Epidermal melanocyte (primary cell): Measurements from ENCODE around the gene TUBB.
"Not testable (repeated sequence)": the region's sequence is repeated elsewhere in the genome, so short reads cannot be mapped to it uniquely, and the experiment has no call there.

Source experiments
- DNase-seq: peaks from one replicate; pipeline ENCODE4 v3.0.0; 2011; ENCODE audit warnings: low spot score; ENCODE audit not compliant: insufficient read length

Gene TUBB

DNA sequence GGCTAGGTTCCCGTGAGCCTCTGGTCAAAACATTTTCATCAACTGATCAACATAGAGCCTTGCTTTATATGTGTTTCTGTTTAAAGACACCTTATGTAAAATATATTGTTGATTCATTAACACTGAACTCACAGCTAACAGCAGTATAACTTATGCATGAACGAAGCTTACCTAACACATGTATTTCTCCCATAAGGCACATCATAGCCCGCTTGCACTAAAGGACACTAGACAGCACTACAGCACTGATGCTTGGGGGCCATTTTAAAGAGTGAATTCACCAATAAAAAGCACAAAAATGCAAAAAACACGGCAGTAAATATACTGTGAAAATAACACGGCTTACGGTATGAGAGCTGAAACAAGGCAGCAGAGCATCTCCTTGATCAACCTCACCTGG lies 18.4 kb downstream of the TUBB start:
- DNase-seq, result no peak

- DNase-seq, result no peak
Observed at GRCh38 chr6:30740540-30740870, 20.4 kb downstream of the TUBB start.

GRCh38 chr6:30741063-30741779 lies 21.1 kb downstream of the TUBB start:
- no peak for DNase-seq

DNA sequence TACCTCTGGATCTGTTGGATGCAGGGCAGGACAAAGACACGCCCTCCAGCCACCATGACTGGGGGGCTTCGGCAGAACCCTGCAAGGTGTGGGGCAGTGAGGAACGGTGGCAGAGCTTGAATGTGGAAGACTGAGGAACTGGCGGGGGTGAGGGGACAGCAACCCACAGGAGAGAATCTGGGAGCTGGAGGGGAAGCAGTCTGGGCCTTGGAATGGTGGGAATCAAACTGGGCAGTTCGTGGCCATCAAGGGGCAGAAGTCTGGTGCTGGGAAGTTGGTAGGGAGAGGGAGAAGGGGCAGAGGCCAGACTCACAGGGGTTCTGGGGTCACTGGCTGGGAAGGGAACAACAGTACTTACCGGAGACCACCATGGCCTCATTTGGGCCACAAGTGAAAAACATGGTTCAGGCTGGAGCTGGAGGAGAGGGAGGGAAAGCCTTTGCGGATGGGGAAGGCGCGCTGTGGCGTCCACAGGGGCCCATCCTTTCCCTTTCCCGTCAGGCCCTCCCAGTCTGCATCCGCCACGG lies 21.7 kb downstream of the TUBB start:
- no peak for DNase-seq

GRCh38 chr6:30742316-30743098 lies 22.4 kb downstream of the TUBB start, which contains the start of gene FLOT1:
Gene FLOT1 (minus strand): TSS chr6:30742687. CDS start chr6:30742189, 498 bp downstream.
- peak; percentile 88 for DNase-seq

DNA sequence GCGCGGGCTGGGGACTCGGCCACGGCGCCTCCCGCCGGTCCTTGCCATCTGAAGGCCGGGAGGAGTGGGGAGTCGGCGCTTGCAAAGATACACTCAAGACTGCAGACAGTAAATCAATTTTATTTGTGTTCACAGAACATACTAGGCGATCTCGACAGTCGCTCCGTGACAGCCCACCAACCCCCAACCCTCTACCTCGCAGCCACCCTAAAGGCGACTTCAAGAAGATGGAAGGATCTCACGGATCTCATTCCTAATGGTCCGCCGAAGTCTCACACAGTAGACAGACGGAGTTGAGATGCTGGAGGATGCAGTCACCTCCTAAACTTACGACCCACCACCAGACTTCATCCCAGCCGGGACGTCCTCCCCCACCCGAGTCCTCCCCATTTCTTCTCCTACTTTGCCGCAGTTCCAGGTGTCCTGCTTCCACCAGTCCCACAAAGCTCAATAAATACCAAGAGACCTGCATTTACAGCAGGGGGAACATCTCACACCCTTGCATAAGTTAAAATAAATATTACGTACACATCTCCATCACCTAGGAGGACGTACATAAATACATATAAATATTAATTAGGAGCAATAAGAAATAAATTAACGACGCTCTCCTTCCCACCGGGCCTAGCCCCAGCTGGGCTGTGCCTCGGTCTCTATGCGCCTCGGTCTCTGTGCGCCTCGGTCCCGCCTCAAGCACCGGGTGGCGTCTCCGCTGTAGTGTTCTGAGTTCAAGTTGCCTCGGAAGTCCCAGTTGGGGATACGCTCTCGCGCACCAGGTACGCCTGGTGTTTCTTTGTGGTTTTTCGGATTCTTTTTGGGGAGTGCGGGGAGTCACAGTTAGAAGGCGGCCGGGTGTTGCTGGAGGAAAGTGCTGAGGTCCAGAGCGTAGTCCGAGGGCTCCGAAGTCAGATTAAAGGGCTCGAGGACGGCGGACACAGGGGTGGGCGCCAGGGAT lies 23.2 kb downstream of the TUBB start:
- no peak for DNase-seq

DNA sequence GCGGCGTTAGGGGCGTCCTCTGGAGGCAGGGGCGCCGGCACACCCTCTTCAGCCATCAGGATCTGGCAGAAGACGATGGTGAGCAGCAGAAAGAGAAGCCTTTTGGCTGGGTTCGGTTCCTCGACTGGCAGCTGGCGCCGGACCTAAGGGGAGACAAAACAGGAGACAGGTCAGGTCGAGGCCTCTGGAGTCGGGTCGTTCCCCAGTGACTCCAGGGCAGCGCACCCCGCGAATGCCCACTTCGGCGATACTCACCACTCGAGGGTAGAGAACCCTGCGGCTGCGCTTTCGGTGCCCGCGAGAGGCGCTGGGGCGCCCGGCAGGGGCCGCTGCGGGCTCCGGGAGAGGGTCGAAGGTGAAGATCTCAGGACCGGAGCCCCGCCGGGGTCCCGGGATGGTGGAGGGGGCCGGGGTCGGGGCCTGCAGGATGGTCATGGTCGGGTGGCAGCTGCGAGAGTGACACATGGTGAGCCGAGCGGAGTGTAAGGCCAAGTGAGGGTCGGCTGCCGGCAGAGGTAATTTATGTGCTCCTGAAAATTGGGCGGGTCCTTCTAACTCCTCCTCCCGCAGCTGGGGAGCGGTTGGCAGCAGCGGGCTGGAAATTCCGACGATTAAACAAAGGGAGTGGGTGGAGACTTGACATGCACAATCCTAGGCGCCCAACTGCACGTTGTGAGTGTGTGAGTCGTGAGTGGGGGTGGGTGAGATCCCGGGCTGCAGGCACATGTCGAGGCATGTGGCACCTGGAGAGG lies 24.1 kb downstream of the TUBB start, which contains the start of gene IER3:
Gene IER3 (minus strand): TSS at position 494 of the 752 bp plus-strand sequence. CDS start 29 bp downstream, at position 465.
- DNase-seq, result no peak

GRCh38 chr6:30747300-30747687 lies 27.1 kb downstream of the TUBB start:
- no peak for DNase-seq

GRCh38 chr6:30747902-30748769 lies 28.0 kb downstream of the TUBB start:
- DNase-seq, result no peak

DNA sequence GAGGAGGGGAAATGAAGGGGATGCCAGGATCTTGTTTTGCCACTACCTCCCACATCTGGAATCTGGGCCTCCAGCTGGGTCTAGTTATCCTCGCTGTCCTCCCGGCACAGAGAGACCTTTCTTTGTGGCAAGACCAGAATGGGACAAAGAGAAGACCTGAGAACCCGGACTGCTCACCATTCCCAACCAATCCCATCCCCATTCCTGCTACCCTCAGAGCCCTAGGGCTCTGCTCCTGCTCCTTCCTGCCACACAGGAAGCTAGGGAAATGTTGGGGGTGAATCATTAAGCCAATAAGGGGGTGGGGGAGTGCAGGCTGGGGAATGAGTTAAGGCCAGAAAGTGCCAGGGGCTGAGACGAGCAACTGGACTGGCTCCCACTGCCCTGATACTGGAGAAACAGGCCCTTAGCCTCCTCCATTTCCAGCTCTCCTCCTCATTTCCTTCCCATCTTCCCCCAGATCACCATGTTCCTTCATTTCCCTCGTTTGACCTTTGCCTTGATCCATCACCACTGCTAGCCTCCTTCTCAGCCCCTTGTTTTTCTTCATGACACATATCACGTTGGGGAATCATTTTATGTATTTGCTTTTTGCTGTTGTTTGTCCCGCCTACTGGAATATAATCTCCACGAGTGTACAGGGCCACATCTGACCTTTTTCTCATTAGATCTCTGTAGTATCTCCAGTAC lies 28.8 kb downstream of the TUBB start:
- no peak for DNase-seq

- no peak for DNase-seq
Observed at GRCh38 chr6:30749554-30750378, 29.6 kb downstream of the TUBB start.

- DNase-seq, result no peak
Observed at GRCh38 chr6:30750379-30750668, 30.2 kb downstream of the TUBB start.

- peak; percentile 77 for DNase-seq
Observed at GRCh38 chr6:30752157-30752927, 32.2 kb downstream of the TUBB start.

DNA sequence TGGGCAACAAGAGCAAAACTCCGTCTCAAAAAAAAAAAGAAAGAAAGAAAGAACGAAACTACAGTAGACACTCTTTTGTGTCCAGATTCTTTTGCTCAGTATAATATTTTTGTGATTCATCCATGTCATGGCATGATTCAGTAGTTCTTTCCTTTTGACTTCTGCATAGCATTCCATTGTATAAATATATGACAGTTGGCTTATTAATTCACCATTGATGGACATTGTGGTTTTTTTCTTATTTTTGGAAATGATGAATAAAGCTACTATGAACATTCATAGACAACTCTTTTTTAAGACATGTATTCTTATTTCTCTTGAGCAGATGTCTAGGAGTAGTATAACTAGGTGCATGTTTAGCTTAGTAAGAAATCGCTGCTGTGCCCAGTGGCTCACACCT lies 34.5 kb downstream of the TUBB start:
- DNase-seq, result no peak

DNA sequence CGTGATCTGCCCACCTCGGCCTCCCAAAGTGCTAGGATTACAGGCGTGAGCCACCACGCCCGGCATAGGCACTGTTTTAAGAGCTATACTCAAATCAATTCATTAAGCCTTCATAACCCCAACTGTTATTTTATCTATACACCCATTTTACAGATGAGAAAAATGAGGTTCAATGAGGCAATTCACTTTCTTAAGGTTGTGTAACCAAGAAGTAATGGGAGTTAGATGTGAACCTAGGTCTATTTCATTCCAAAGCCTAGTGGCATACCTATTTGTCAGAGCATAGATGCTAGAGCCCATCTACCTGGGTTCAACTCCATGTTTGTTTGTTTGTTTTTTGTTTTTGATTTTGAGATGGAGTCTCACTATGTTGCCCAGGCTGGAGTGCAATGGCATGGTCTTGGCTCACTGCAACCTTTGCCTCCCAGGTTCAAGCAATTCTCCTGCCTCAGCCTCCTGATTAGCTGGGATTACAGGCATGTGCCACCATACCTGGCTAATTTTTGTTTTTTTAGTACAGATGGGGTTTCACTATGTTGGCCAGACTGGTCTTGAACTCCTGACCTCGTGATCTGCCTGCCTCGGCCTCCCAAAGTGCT lies 36.4 kb downstream of the TUBB start:
- DNase-seq, result not testable (repeated sequence)

DNA sequence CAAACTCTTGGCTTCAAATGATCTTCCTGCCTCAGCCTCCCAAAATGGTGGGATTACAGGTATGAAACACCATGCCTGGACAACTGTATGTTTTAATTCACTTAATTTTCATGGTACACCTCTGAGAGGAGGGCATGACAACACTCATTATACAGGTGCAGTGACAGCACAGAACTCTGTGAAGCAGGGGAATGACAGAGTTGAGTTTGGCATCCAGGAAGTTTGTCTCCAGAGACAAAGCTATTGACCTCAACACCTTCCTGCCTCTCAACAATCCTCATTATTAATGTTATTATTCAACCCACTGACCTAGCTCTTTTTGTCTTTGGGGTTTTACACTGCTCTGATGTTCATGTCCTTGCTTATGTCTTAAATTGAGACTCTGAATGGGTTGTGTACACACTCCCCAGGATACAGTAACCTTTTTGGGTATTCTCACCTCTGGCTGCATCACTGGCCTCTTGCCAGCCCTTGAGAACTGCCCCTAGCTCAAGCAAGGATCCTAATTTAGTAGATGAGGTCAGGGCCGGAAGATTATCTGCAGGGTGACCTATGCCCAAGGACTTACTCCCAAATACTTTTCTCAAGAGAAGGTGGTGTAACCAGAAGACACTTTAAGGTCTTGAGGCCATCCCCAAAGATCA lies 37.2 kb downstream of the TUBB start:
- DNase-seq, result no peak
